ENCODE results near the gene FAT1.
"Not testable (repeated sequence)": the region's sequence is repeated elsewhere in the genome, so short reads cannot be mapped to it uniquely, and the experiment has no call there.

FAT1 gene

DNA sequence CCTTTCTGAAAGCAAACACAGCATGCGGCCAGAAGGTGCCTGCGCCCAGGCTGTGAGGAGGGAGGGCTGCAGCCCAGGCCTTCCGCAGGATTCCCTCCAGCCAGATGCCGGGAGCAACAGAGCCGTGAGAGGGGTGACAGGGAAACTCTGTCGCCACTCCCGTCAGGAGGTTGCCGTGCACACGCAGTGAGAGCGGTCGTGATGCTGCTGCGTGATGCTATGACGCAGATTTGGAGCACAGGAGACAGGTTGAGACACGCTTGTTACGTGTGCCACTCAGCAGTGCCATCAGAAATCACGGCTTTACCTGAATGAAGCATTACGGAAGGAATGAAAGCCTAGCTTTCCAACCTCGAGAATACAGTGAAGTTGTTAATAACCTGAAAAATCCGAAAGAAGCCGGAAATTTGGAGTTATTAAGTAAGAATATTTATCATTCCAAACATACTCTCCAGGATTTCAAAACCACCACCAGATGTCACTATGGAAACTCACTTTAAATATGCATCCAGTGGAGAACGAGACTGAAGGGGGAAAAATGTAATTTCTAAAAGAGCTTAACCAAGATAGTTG lies 54.4 kb downstream of the FAT1 start:
- H3K4me1 ChIP-seq (ENCODE audit: control insufficient read depth, insufficient read depth, low read length), result peaks cover 26% of the 10 kb centered on the region
- peaks cover 6% of the 10 kb centered on the region for H3K36me3 ChIP-seq (ENCODE audit: insufficient read depth, low read length)
- H3K27me3 ChIP-seq (ENCODE audit: control insufficient read depth, insufficient read depth, low read length), result no peaks in the 10 kb centered on the region
- peak overlapping the region; percentile 55 for H3K4me2 ChIP-seq (ENCODE audit: low read length)
- H3K4me3 ChIP-seq (ENCODE audit: low read length), result no peak overlapping the region
- H3K9ac ChIP-seq (ENCODE audit: low read depth, low read length), result peak overlapping the region; percentile 47
- H3K9me3 ChIP-seq (replicated peaks; ENCODE audit: low read length), result no peaks in the 10 kb centered on the region

DNA sequence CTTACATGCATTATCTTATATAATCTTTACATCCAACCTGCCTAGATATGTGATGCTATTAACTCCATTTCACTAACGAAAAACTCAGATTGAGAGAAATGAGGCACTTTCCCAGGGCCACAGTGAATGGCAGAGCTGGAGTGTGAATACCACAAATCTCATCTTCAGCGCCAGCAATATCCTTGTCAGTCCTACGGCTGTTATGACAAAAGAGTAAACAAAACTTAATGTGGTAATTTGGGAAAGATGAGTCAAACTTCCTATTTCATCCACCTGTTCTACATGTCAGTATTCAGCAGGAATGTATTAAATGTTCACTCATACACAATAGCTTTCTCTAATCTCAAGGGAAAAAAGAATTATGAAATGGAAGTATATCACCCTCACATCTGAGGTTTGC lies 56.9 kb downstream of the FAT1 start:
- no peak overlapping the region for H3K4me3 ChIP-seq (ENCODE audit: low read length)
- peak overlapping the region; percentile 22 for H3K4me2 ChIP-seq (ENCODE audit: low read length)
- H3K36me3 ChIP-seq (ENCODE audit: insufficient read depth, low read length), result peaks cover 14% of the 10 kb centered on the region
- H3K9me3 ChIP-seq (replicated peaks; ENCODE audit: low read length), result no peaks in the 10 kb centered on the region
- peaks cover 26% of the 10 kb centered on the region for H3K4me1 ChIP-seq (ENCODE audit: control insufficient read depth, insufficient read depth, low read length)
- H3K27me3 ChIP-seq (ENCODE audit: control insufficient read depth, insufficient read depth, low read length), result no peaks in the 10 kb centered on the region
- peak overlapping the region; percentile 44 for H3K9ac ChIP-seq (ENCODE audit: low read depth, low read length)

DNA sequence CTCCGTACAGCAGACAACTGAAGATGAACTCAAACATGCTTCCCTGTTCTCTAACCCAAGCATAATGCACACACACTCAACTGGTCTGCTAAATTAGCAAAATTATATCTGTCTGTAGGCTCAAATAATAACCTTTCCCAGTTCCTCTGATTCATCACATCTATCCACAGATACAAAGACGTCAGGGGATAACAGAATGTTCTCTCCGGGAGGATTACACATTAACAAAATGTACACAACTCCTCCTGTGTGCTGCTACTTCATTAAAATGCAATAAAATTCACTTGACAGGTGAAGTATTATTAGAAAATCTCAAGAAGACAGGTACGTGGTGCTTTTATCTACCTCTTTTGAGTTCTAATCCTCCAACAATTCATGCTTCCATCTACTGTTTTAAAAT lies 57.4 kb downstream of the FAT1 start:
- Histone ChIP-seq H3K4me3 (ENCODE audit: low read length) (no peak overlapping the region), H3K9ac (ENCODE audit: low read depth, low read length) (peak overlapping the region; percentile 44), H3K4me2 (ENCODE audit: low read length) (peak overlapping the region; percentile 22), H3K9me3 (replicated peaks; ENCODE audit: low read length) (no peaks in the 10 kb centered on the region), H3K27me3 (ENCODE audit: control insufficient read depth, insufficient read depth, low read length) (no peaks in the 10 kb centered on the region), H3K36me3 (ENCODE audit: insufficient read depth, low read length) (peaks cover 19% of the 10 kb centered on the region), H3K4me1 (ENCODE audit: control insufficient read depth, insufficient read depth, low read length) (peaks cover 26% of the 10 kb centered on the region)

DNA sequence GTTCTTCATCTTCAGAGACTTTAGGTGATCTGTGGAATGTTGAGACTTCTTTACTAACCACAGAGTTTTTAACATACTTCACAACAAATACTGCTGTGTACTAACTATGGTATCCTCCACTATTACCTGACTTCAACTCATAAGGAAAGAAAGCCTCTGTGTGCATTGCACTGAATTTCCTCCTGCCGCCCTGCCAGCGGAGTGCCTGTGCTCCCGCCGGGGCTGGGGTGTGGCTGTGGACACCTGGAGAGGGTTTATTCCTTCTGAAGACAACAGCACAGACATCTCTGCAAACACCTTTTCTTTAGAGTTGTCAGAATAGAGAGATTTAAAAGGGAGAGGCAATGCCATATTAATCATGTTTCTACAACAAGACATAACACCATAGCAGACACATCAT lies 63.3 kb downstream of the FAT1 start:
- no peaks in the 10 kb centered on the region for H3K27me3 ChIP-seq (ENCODE audit: control insufficient read depth, insufficient read depth, low read length)

DNA sequence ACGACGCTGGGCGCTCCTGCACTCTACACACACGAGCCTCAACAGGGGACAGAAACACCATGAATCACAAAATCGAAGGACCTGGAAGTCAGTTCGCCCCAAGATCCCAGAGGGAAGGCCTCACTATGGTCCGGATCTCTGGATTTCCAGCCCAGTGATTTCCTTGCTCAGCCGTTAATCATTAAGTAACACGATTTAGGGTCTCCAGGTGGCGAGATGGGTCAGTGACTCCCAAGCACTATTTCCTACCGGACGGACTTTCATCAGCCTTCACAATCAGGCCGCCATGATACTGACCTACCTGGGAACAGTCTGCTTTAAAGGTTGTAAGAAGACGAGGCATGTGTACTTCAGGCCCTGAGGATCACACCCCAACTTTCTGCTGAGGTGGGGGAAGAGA lies 63.7 kb downstream of the FAT1 start:
- Histone ChIP-seq H3K36me3 (ENCODE audit: insufficient read depth, low read length) (peaks cover 28% of the 10 kb centered on the region), H3K4me3 (ENCODE audit: low read length) (no peak overlapping the region), H3K27me3 (ENCODE audit: control insufficient read depth, insufficient read depth, low read length) (no peaks in the 10 kb centered on the region), H3K9me3 (replicated peaks; ENCODE audit: low read length) (no peaks in the 10 kb centered on the region), H3K4me1 (ENCODE audit: control insufficient read depth, insufficient read depth, low read length) (no peaks in the 10 kb centered on the region), H3K9ac (ENCODE audit: low read depth, low read length) (no peak overlapping the region), H3K4me2 (ENCODE audit: low read length) (no peak overlapping the region)

More for the DNA sequence above, 63.3 kb downstream of the FAT1 start:
- no peak overlapping the region for H3K9ac ChIP-seq (ENCODE audit: low read depth, low read length)
- H3K4me1 ChIP-seq (ENCODE audit: control insufficient read depth, insufficient read depth, low read length), result no peaks in the 10 kb centered on the region
- no peaks in the 10 kb centered on the region for H3K9me3 ChIP-seq (replicated peaks; ENCODE audit: low read length)
- no peak overlapping the region for H3K4me2 ChIP-seq (ENCODE audit: low read length)
- H3K4me3 ChIP-seq (ENCODE audit: low read length), result no peak overlapping the region
- peaks cover 28% of the 10 kb centered on the region for H3K36me3 ChIP-seq (ENCODE audit: insufficient read depth, low read length)

DNA sequence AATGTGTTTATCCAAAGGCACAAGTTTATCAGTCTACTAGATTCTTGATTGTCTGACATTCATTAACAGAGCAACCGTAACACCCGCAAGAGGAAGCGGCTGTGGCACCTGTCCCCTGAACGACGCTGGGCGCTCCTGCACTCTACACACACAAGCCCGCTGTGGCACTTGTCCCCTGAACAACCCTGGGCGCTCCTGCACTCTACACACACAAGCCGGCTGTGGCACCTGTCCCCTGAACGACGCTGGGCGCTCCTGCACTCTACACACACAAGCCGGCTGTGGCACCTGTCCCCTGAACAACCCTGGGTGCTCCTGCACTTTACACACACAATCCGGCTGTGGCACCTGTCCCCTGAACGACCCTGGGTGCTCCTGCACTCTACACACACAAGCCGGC lies 64.2 kb downstream of the FAT1 start:
- not testable (repeated sequence) for H3K4me1 ChIP-seq (ENCODE audit: control insufficient read depth, insufficient read depth, low read length); H3K4me3 ChIP-seq (ENCODE audit: low read length); H3K4me2 ChIP-seq (ENCODE audit: low read length); H3K9me3 ChIP-seq (replicated peaks; ENCODE audit: low read length); H3K9ac ChIP-seq (ENCODE audit: low read depth, low read length); H3K27me3 ChIP-seq (ENCODE audit: control insufficient read depth, insufficient read depth, low read length)
- peaks cover 28% of the 10 kb centered on the region for H3K36me3 ChIP-seq (ENCODE audit: insufficient read depth, low read length)

DNA sequence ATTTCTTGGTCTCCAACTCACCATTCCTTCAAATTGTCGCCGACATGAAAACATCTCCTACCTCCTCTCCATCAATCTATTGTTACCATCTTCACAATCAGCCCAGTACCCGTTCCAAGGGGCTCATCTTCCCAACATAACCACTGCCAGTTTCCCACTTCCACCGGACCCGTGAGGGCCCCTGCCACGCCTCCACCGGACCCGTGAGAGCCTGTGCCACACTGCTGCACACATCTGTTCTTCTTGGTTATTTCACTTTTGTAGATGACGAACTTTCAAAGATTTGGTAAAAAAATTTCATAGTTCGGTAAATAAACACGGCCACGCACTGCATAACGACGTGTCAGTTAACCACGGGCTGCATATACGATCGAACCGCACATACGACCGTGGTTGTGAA lies 65.0 kb downstream of the FAT1 start:
- Histone ChIP-seq H3K36me3 (ENCODE audit: insufficient read depth, low read length) (peaks cover 28% of the 10 kb centered on the region), H3K9me3 (replicated peaks; ENCODE audit: low read length) (no peaks in the 10 kb centered on the region), H3K27me3 (ENCODE audit: control insufficient read depth, insufficient read depth, low read length) (no peaks in the 10 kb centered on the region), H3K4me3 (ENCODE audit: low read length) (no peak overlapping the region), H3K9ac (ENCODE audit: low read depth, low read length) (no peak overlapping the region), H3K4me1 (ENCODE audit: control insufficient read depth, insufficient read depth, low read length) (no peaks in the 10 kb centered on the region), H3K4me2 (ENCODE audit: low read length) (no peak overlapping the region)

DNA sequence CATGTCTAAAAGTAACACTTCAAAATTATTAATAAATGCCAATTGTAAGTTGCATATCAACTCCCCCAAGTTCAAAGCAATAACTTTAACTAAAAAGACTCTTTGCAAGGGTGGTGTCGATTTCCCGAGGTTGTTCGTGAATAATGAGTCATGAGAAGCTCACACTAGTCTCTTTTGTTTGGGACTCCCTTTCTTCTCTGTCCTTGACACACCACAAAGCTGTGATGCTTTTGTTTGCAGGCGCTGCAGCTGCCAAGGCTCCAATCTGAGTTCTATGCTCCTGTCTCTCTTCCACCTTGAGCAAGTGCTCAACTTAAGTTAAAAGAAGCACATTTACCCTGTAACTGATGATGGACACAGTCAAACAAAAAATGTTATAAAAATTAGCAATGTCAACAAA lies 65.9 kb downstream of the FAT1 start:
- Histone ChIP-seq H3K27me3 (ENCODE audit: control insufficient read depth, insufficient read depth, low read length) (no peaks in the 10 kb centered on the region), H3K9me3 (replicated peaks; ENCODE audit: low read length) (no peaks in the 10 kb centered on the region), H3K4me3 (ENCODE audit: low read length) (no peak overlapping the region), H3K9ac (ENCODE audit: low read depth, low read length) (no peak overlapping the region), H3K36me3 (ENCODE audit: insufficient read depth, low read length) (peaks cover 23% of the 10 kb centered on the region), H3K4me2 (ENCODE audit: low read length) (no peak overlapping the region), H3K4me1 (ENCODE audit: control insufficient read depth, insufficient read depth, low read length) (no peaks in the 10 kb centered on the region)

DNA sequence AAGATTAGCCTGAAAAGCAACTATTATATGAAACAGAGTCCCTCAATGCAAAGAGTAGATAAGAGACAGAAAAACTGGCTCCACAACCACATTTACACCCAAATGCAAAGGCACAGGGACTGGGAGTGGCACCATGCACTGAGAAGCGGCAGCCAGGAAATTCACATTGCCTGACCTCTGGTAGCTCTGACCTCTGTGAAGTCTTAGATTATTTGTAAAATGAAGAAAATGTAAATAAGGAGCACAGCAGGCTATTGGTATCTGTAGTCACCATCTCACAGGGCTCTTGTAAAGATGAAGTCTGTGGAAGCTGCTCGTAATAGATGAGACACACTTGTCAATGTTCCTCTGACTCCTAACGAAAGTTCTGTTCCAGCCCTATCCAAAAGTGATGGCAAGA lies 69.7 kb downstream of the FAT1 start:
- no peak overlapping the region for H3K9ac ChIP-seq (ENCODE audit: low read depth, low read length)
- peaks cover 11% of the 10 kb centered on the region for H3K4me1 ChIP-seq (ENCODE audit: control insufficient read depth, insufficient read depth, low read length)
- no peak overlapping the region for H3K4me3 ChIP-seq (ENCODE audit: low read length)
- peaks cover 14% of the 10 kb centered on the region for H3K36me3 ChIP-seq (ENCODE audit: insufficient read depth, low read length)
- no peak overlapping the region for H3K4me2 ChIP-seq (ENCODE audit: low read length)
- no peaks in the 10 kb centered on the region for H3K9me3 ChIP-seq (replicated peaks; ENCODE audit: low read length)
- H3K27me3 ChIP-seq (ENCODE audit: control insufficient read depth, insufficient read depth, low read length), result no peaks in the 10 kb centered on the region

DNA sequence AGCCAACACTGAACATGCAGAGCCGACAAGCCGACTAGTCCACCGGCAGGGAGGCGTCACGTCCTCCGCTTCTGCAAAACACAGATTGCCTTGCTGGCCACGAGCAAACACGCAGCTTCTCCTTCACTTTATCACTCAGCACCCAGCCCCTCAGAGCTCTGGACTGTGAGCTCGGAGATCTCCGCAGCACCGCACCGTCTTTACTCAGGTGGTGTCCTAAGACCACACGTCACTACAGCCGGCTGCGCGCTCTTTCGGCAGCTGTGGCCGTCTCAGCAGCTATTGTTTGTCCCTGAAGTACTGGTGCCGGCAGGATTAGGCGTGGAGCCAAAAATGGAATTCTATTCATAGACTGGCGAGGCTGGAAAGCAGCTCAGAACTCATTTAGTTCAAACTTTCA lies 72.0 kb downstream of the FAT1 start:
- Histone ChIP-seq H3K4me1 (ENCODE audit: control insufficient read depth, insufficient read depth, low read length) (peaks cover 11% of the 10 kb centered on the region), H3K9ac (ENCODE audit: low read depth, low read length) (peak overlapping the region; percentile 2), H3K4me2 (ENCODE audit: low read length) (peak overlapping the region; percentile 22), H3K27me3 (ENCODE audit: control insufficient read depth, insufficient read depth, low read length) (no peaks in the 10 kb centered on the region), H3K36me3 (ENCODE audit: insufficient read depth, low read length) (peaks cover 14% of the 10 kb centered on the region), H3K9me3 (replicated peaks; ENCODE audit: low read length) (no peaks in the 10 kb centered on the region), H3K4me3 (ENCODE audit: low read length) (peak overlapping the region; percentile 37)

DNA sequence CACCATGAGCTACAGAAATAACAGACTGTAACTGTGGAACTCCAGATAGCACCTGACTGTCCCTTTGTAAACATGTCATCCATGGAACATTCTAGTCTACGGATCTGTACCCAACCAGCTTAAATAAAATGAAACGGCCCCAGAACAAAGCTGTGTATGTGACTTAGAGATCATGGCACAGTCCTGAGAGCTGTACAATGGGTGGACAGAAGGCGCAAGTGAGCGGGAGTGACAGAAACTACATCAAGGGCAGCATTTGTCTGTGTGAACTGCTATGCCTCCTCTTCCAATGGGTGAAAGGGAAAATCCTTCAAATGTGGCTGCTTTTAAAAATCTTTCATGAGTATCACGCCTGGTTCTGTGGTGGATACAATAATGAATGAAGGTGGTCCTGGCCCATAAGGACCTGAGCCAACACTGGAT lies 72.5 kb downstream of the FAT1 start:
- peak overlapping the region; percentile 2 for H3K9ac ChIP-seq (ENCODE audit: low read depth, low read length)
- peaks cover 11% of the 10 kb centered on the region for H3K4me1 ChIP-seq (ENCODE audit: control insufficient read depth, insufficient read depth, low read length)
- peaks cover 14% of the 10 kb centered on the region for H3K36me3 ChIP-seq (ENCODE audit: insufficient read depth, low read length)
- peak overlapping the region; percentile 37 for H3K4me3 ChIP-seq (ENCODE audit: low read length)
- H3K9me3 ChIP-seq (replicated peaks; ENCODE audit: low read length), result no peaks in the 10 kb centered on the region
- peak overlapping the region; percentile 22 for H3K4me2 ChIP-seq (ENCODE audit: low read length)
- H3K27me3 ChIP-seq (ENCODE audit: control insufficient read depth, insufficient read depth, low read length), result no peaks in the 10 kb centered on the region

DNA sequence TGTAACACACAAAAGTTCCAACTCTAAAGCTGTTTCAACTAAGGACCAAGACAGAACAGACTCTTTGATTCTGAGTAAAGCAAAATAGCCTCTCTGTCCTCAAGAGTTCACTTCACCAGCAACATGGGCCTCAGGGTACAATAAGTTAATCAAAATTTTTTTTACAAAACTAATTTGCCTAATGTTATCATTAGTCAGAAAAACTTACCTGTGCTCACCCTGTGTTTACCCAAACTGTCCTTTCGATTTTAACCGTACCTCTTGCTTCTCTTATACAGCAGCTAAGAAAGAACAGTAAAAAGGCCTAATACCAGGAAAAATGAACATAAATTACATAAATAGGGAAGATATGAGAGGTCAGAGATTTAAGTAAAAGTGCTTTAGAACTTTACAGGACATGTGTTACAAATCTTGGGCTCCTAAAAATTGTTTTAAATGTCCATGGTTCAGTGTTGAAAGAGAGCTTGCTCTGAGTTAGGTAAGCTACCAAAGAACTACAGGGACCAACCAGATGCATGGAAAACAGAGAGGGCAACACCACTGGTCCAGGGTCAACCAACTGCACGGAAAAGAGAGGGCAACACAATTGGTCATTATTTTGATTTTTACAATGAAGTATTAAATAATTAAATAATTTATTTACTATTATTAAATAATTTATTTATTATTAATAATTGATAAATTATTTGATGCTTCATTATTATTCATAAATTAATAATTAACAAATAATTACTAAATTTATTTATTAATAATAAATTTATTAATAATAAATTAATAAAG lies 73.1 kb downstream of the FAT1 start:
- Histone ChIP-seq H3K4me1 (ENCODE audit: control insufficient read depth, insufficient read depth, low read length) (peaks cover 11% of the 10 kb centered on the region), H3K9ac (ENCODE audit: low read depth, low read length) (no peak overlapping the region), H3K36me3 (ENCODE audit: insufficient read depth, low read length) (peaks cover 14% of the 10 kb centered on the region), H3K9me3 (replicated peaks; ENCODE audit: low read length) (no peaks in the 10 kb centered on the region), H3K27me3 (ENCODE audit: control insufficient read depth, insufficient read depth, low read length) (no peaks in the 10 kb centered on the region), H3K4me3 (ENCODE audit: low read length) (no peak overlapping the region), H3K4me2 (ENCODE audit: low read length) (no peak overlapping the region)

All from skeletal muscle satellite cell (primary cell).